Transverse colon (tissue), 4 donors: Measurements from ENCODE around the gene KRT85. TPM values are rescaled to one million over a fixed set of nuclear protein-coding genes. Genes with fewer than 3 reads are reported as not detected.

Source experiments
- DNase-seq: peaks from one replicate; pipeline ENCODE4 v3.0.0-alpha.2; 2019
- H3K27ac ChIP-seq, 4 donors: fragments of 200-600 bp; sonication (generic); 2 replicates each; pipeline ENCODE4 v1.5.1; 2016 to 2018; ENCODE audit warnings: inconsistent platforms in 4 of 4
- H3K27me3 ChIP-seq: fragments of 200-600 bp; sonication (generic); 2 replicates; pipeline ENCODE4 v1.5.1; 2017; ENCODE audit warnings: inconsistent platforms
- H3K36me3 ChIP-seq, 4 donors: fragments of 200-600 bp; sonication (generic); 2 replicates each; pipeline ENCODE4 v1.5.1; 2017 to 2019; ENCODE audit warnings: inconsistent platforms in 4 of 4
- H3K4me1 ChIP-seq, 4 donors: fragments of 200-600 bp; sonication (generic); 2 replicates each; pipeline ENCODE4 v1.5.1; 2017 to 2020; ENCODE audit warnings: inconsistent platforms in 4 of 4
- H3K4me3 ChIP-seq, 4 donors: fragments of 200-600 bp; sonication (generic); 1 replicate in 1 of 4; 2 replicates in 3 of 4; pipeline versions ENCODE4 v1.5.1 to v1.6.1; 2017 to 2019; ENCODE audit warnings: inconsistent platforms in 4 of 4
- H3K9me3 ChIP-seq, 2 donors: fragments of 200-600 bp; sonication (generic); 2 replicates each; pipeline ENCODE4 v1.5.1; 2017 to 2019; ENCODE audit warnings: inconsistent platforms in 2 of 2
- EP300 ChIP-seq: sonication (generic); formaldehyde crosslinking; IDR thresholded peaks from one replicate; pipeline ENCODE4 v1.6.1; 2017; ENCODE audit warnings: antibody characterized with exemption, low read depth
- POLR2A ChIP-seq: fragments of 450-650 bp; IDR thresholded peaks from one replicate; pipeline ENCODE4 v1.6.1; 2016; ENCODE audit warnings: antibody characterized with exemption, mild to moderate bottlenecking, moderate library complexity
- POLR2AphosphoS5 ChIP-seq, 3 donors: sonication (generic); formaldehyde crosslinking; IDR thresholded peaks; one replicate each; pipeline ENCODE4 v1.6.1; 2016; ENCODE audit warnings: antibody characterized with exemption in 3 of 3
- WGBS, 2 donors: methylation state at CpG; one replicate each; pipeline ENCODE4 v1.1.5; 2018; ENCODE audit warnings: low coverage in 1 of 2; 5-methylcytosine and 5-hydroxymethylcytosine counted together
- in situ Hi-C, 4 donors: fragments of 200-750 bp; cut with MboI; loops; one replicate each; pipeline versions ENCODE4 v1.15.0 to v1.15.1; 2017; ENCODE audit warnings: low sequenced_read_pairs in 3 of 4, low pct_ligation_motif_present in 1 of 4, low pct_unique_long_range_greater_than_20kb in 1 of 4
- intact Hi-C: fragments of 100-400 bp; cut with DNase I; formaldehyde crosslinking; loops from one replicate; pipeline ENCODE4 v1.15.1; 2023; ENCODE audit warnings: low total_unique reads
- total RNA-seq, 4 donors: library from RNA; depleted of rRNA; stranded (reverse); fragments of >200 nt; gene quantifications; one replicate each; pipeline ENCODE4 v1.1.0, GENCODE V29; 2016
- TF ChIP-seq, protein P1 (sequence below), 5 experiments: fragments of 200-600 bp in 3 of 5; fragments of 450-650 bp in 2 of 5; sonication (generic) in 3 of 5; IDR thresholded peaks; 1 replicate in 2 of 5; 2 replicates in 3 of 5; pipeline ENCODE4 v1.5.1; 2016 to 2017; ENCODE audit warnings: antibody characterized with exemption in 5 of 5, inconsistent platforms in 3 of 5, mild to moderate bottlenecking in 2 of 5, moderate library complexity in 1 of 5

KRT85 gene
- total RNA-seq, 4 donors from 2014 or later = not detected

DNA sequence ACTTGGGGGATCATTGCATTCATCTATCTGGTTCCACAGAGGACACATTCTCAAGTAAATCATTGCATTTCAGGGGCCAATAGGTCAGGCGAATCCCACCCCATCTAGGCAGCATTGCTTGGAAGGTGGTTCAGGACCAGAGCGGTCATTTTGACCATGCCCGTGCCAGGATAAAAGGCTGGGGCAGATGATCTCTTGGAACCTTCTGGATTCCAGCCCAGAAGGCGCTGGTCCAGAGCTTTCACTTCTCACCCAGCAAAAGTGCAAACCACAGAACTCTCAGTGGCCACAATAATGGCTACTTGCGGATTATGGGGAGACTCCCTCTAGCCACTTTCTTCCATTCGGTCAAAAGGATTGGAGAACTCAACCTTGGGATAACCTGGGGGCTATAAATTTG is 595 bp upstream of the KRT85 start:
- Histone ChIP-seq H3K27ac (no peak overlapping the region), H3K4me1 (peaks cover 0 to 5% (median 0%) of the 10 kb centered on the region in 4 donors), H3K9me3 (no peaks in the 10 kb centered on the region), H3K36me3 (no peaks in the 10 kb centered on the region), H3K27me3 (no peaks in the 10 kb centered on the region), H3K4me3 (no peak overlapping the region)
- DNase-seq = no peak
- intact Hi-C loops (no loop called here), in situ Hi-C loops (no loop called here)
- 72 to 80% methylated on average over 2 to 6 of the region's 6 CpGs for WGBS, 2 donors
- TF ChIP-seq POLR2AphosphoS5 (IDR thresholded peaks at IDR 0.05) (no peak), EP300 (no peak), POLR2A (no peak)
- TF ChIP-seq, protein P1, sequence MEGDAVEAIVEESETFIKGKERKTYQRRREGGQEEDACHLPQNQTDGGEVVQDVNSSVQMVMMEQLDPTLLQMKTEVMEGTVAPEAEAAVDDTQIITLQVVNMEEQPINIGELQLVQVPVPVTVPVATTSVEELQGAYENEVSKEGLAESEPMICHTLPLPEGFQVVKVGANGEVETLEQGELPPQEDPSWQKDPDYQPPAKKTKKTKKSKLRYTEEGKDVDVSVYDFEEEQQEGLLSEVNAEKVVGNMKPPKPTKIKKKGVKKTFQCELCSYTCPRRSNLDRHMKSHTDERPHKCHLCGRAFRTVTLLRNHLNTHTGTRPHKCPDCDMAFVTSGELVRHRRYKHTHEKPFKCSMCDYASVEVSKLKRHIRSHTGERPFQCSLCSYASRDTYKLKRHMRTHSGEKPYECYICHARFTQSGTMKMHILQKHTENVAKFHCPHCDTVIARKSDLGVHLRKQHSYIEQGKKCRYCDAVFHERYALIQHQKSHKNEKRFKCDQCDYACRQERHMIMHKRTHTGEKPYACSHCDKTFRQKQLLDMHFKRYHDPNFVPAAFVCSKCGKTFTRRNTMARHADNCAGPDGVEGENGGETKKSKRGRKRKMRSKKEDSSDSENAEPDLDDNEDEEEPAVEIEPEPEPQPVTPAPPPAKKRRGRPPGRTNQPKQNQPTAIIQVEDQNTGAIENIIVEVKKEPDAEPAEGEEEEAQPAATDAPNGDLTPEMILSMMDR (IDR thresholded peaks at IDR 0.05) = no peak

DNA sequence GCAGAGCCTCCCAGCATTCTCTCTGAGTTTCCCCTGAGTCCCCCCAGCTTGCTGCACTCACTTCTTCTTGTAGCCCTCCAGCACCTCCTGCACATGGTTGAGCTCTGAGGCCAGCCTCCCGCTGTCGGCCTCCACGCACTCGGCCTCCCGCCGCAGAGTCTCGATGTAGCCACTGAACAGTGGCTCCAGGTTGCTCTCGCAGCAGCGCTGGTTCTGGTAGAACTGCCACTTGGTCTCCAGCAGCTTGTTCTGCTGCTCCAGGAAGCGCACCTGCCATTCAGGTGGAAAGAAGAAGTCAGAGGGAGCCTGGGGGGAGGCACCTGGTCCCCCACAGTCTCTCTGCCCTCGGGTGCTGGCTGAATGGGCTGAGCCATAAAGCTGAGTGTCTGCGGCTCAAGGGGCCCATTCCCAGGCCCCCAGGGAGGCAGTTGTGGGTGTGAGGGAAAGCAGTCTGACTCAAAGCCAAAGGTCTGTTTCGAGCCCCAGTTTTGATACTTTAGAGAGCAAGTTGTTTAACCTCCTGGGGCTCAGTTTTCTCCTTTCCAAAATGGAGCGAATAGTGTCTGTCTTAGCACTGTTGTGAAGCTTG is 2.3 kb downstream of the KRT85 start:
- H3K36me3 ChIP-seq = no peaks in the 10 kb centered on the region
- WGBS, 2 donors = 83% methylated on average over 14 of the region's 14 CpGs; no CpG with 5 or more reads in 1 of the 2 donors
- intact Hi-C loops (no loop called here), in situ Hi-C loops (no loop called here)
- no peaks in the 10 kb centered on the region for H3K9me3 ChIP-seq
- no peak overlapping the region for H3K4me3 ChIP-seq
- TF ChIP-seq EP300 (no peak), POLR2A (no peak), POLR2AphosphoS5 (IDR thresholded peaks at IDR 0.05) (no peak)
- TF ChIP-seq, protein P1 (IDR thresholded peaks at IDR 0.05) = no peak
- no peak for DNase-seq
- no peaks in the 10 kb centered on the region for H3K27me3 ChIP-seq
- no peak overlapping the region for H3K27ac ChIP-seq
- no peaks in the 10 kb centered on the region for H3K4me1 ChIP-seq

DNA sequence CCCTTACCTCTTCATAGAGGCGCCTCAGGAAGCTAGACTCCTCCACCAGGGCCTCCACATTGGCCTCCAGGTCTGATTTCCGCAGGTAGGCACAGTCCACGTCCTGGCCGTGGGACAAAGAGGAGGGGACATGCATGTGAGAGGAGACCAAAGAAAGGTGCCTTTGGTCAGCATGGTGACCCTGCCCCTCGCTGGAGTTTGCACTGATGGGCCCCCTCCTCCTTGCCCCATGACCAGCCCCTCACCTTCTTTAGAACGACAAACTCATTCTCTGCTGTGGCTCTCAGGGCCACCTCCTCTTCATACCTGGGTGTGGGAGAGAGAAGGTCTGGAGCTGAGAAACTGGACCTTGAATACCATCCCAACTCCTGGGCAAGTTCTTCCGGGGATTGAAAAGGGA is 3.2 kb downstream of the KRT85 start:
- Histone ChIP-seq H3K4me3 (no peak overlapping the region), H3K27ac (no peak overlapping the region), H3K4me1 (no peaks in the 10 kb centered on the region), H3K36me3 (no peaks in the 10 kb centered on the region), H3K27me3 (no peaks in the 10 kb centered on the region), H3K9me3 (no peaks in the 10 kb centered on the region)
- TF ChIP-seq EP300 (no peak), POLR2AphosphoS5 (IDR thresholded peaks at IDR 0.05) (no peak), POLR2A (no peak)
- TF ChIP-seq, protein P1 (IDR thresholded peaks at IDR 0.05) = no peak
- intact Hi-C loops (no loop called here), in situ Hi-C loops (no loop called here)
- no peak for DNase-seq
- WGBS, 2 donors = 33 to 86% methylated on average over 1 to 7 of the region's 7 CpGs

DNA sequence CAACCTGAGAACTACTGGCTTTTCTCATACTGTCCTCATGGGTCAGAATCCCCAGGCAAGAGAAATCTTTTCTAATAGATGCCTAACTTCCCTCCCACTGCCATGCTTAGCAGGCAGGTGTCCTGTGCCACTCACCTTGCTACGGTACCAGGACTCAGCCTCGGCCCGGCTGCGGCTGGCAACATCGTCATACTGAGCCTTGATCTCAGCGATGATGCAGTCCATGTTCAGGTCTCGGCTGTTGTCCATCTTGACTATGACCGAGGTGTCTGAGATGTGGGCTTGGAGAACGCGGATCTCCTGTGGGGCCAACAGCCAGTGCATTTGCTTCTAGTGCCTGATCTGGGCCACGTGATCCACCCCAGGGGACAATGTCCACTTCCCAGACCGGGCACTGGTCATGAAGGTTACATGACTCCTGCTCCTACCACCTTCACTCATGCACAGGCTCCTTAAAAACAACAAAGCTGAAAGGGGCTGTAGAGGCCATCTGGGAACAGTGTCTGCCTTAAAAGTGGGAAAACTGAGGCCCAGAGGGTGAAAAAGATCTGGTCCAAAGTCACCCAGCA is 4.1 kb downstream of the KRT85 start:
- no peaks in the 10 kb centered on the region for H3K36me3 ChIP-seq
- no peak for TF ChIP-seq POLR2A
- TF ChIP-seq EP300 = no peak
- no peak for TF ChIP-seq POLR2AphosphoS5 (IDR thresholded peaks at IDR 0.05)
- TF ChIP-seq, protein P1 (IDR thresholded peaks at IDR 0.05) = no peak
- intact Hi-C loops = no loop called here
- no peak for DNase-seq
- H3K27ac ChIP-seq = no peak overlapping the region
- no peaks in the 10 kb centered on the region for H3K4me1 ChIP-seq
- H3K9me3 ChIP-seq = no peaks in the 10 kb centered on the region
- in situ Hi-C loops = no loop called here
- WGBS, 2 donors = 90% methylated on average over 12 of the region's 12 CpGs; no CpG with 5 or more reads in 1 of the 2 donors
- H3K27me3 ChIP-seq = no peaks in the 10 kb centered on the region
- H3K4me3 ChIP-seq = no peak overlapping the region
